Measurements from ENCODE around the gene ADARB2. TPM values are rescaled to one million over a fixed set of nuclear protein-coding genes. Genes with fewer than 3 reads are reported as not detected.

ADARB2 gene
- total and polyA plus RNA-seq, 8 donors, result 0.34 to 24.7 (median 3.2) TPM

DNA sequence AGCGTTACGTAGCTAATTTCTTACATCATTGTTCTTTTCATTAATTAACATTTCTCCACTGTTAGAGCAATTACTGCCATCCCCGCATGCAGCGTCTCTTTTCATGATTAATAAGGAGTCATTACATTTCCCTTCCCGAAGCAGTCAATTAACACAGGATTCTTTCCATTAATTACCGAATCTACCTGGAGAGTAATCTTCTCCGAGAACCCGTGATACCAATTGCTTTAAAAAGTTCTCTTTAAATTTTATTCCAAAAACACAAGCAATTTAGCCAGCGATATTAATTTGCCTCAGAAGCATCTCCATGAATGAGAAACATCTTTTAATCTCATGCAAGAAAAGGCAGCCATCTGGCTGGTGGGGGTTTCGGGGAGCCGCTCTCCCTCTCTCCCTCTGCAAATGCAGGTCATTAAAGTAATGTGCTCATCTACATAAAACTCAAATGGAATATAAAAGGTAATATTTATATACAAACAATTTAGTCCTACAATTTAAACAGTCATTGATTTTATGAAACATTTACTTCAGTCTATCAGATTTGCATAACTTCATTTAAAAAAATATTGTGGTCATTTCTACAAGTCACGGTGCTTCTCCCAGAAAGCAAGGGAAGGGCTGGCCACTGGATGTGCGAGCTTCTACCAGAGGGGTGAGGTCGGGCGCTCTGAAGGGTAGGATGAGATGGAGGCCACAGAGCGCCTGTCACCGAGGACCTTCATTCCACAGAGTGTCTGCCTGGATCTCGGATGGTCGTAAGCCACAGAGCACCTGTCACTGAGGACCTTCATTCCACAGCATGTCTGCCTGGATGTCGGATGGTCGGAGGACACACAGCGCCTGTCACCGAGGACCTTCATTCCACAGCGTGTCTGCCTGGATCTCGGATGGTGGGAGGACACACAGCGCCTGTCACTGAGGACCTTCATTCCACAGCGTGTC lies 536.2 kb downstream of the ADARB2 start:
- Histone ChIP-seq H3K4me1 (peaks cover 0 to 11% (median 10%) of the 10 kb centered on the region in 3 donors), H3K27ac (no peak overlapping the region), H3K4me3 (no peak overlapping the region), H3K9me3 (no peaks in the 10 kb centered on the region), H3K27me3 (no peaks in the 10 kb centered on the region), H3K36me3 (no peaks in the 10 kb centered on the region)
- intact Hi-C loops (cut with DNase I), result no loop called here
- ATAC-seq (no peak), DNase-seq (no peak), FAIRE-seq (no peak)
- TF ChIP-seq, protein P1, sequence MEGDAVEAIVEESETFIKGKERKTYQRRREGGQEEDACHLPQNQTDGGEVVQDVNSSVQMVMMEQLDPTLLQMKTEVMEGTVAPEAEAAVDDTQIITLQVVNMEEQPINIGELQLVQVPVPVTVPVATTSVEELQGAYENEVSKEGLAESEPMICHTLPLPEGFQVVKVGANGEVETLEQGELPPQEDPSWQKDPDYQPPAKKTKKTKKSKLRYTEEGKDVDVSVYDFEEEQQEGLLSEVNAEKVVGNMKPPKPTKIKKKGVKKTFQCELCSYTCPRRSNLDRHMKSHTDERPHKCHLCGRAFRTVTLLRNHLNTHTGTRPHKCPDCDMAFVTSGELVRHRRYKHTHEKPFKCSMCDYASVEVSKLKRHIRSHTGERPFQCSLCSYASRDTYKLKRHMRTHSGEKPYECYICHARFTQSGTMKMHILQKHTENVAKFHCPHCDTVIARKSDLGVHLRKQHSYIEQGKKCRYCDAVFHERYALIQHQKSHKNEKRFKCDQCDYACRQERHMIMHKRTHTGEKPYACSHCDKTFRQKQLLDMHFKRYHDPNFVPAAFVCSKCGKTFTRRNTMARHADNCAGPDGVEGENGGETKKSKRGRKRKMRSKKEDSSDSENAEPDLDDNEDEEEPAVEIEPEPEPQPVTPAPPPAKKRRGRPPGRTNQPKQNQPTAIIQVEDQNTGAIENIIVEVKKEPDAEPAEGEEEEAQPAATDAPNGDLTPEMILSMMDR (IDR thresholded peaks at IDR 0.05), result no peak
- WGBS, 2 donors, result 77 to 81% methylated on average over 27 of the region's 27 CpGs

DNA sequence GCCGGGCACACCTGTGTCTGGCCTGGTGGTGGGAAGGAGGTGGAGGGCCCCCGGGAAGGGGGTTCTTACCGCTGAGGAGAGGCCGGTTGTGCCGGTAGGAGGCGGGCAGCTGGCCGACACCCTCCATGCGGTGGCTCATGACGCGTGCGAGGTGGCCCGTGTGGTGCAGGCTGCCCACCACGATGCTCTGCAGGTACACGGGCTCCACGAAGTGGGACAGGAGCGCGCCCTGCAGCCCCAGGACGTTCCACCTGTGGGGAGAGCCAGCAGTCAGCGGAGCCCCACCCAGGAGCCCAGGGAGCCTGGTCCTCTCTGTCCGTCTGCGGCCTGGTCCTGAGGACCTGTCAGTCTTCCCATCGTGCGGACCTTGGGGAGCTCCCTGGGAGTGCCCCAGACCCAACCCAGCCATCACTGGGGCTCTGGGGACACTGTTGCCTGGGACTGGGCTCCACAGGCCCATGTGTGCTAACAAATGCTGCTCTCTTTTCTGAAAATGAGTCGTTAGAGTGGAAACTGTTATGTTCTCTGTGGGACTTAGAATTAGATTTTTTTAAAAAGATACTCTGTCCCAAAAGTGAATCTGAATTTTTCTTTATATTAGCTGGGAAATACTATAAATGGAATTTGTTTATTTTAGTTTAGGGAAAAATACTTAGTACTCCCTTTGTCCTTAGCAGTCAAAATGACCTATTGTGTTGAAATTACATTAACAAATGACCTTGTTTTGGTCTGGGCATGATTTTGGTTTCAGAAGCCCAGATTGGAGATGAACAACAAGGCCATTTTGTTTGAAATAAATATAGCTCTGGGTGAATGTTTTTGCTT lies 537.2 kb downstream of the ADARB2 start:
- H3K27me3 ChIP-seq, result no peaks in the 10 kb centered on the region
- no peak overlapping the region for H3K4me3 ChIP-seq
- 87 to 90% methylated on average over 24 of the region's 24 CpGs for WGBS, 2 donors
- intact Hi-C loops (cut with DNase I), result no loop called here
- no peaks in the 10 kb centered on the region for H3K9me3 ChIP-seq
- TF ChIP-seq, protein P1 (IDR thresholded peaks at IDR 0.05), result no peak
- no peaks in the 10 kb centered on the region for H3K36me3 ChIP-seq
- FAIRE-seq (no peak), DNase-seq (peak in 1 of 6 donors; percentile 35), ATAC-seq (no peak)
- H3K27ac ChIP-seq, result no peak overlapping the region
- peaks cover 0 to 11% (median 10%) of the 10 kb centered on the region in 3 donors for H3K4me1 ChIP-seq

DNA sequence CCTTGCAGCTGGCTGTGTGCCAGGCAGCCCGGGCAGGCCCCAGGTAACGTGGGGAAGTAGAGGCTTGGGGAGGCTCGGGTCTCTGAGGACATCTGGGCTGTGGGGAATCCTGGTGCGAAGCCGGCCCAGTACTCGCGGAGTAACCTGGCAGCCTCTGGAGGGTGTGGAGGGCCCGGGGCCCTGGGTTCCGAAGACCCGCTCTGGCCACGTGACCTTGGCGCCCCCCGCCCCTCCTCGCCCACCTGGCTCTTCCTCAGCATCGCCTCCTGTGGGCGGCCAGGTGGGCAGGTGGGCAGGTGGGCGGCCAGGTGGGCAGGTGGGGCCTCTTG lies 538.0 kb downstream of the ADARB2 start:
- Histone ChIP-seq H3K36me3 (no peaks in the 10 kb centered on the region), H3K9me3 (no peaks in the 10 kb centered on the region), H3K27me3 (no peaks in the 10 kb centered on the region), H3K27ac (no peak overlapping the region), H3K4me1 (peaks cover 0 to 11% (median 10%) of the 10 kb centered on the region in 3 donors), H3K4me3 (no peak overlapping the region)
- TF ChIP-seq, protein P1 (IDR thresholded peaks at IDR 0.05), result no peak
- WGBS, 2 donors, result 67 to 71% methylated on average over 16 to 17 of the region's 17 CpGs
- DNase-seq (peak in 2 of 6 donors; percentile 54 to 72), FAIRE-seq (no peak), ATAC-seq (no peak)
- intact Hi-C loops (cut with DNase I), result no loop called here

DNA sequence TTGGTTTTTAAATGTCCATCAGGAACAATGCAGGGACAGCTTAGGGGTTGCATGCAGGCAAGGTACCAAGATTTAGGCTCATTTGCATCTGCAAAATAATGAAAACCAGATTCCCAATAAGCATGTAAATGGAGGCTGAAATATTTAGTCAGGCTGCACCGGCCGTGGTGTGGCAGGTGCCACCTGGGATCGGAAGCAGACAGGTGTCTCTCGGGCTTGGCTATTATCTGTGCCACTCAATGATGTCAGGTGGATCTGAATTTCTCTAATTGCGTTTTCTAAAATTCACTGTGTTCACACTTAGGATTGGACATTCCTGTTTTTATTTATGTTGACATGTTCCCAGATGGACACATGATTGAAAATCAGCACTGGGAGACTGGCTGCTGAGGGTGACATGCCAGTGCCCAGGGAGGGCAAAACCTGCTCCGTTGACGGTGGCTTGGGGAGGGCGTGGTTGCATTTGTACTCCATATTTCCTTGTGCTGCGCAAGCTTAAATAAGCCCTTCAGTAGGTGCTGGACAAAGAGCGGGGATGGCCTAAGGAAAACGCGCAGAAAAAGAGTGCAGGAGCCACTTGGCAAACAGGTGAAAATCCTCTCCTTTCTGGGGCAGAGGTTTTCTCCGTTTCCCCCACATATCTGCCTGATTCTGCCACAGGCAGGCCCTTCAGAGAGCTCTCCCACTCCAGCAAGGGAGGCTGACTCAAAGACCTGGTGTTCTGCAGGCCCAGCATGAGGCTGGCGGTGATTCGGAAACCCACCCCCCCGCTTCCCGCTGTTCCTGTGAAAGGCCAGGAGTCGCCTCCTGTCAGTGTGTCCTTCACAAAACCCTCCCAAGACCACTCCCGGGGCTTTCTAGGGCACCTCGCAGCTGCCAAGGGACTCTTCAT lies 538.6 kb downstream of the ADARB2 start:
- intact Hi-C loops (cut with DNase I), result no loop called here
- H3K9me3 ChIP-seq, result no peaks in the 10 kb centered on the region
- no peak overlapping the region for H3K4me3 ChIP-seq
- no peak overlapping the region for H3K27ac ChIP-seq
- H3K4me1 ChIP-seq, result peaks cover 0 to 11% (median 10%) of the 10 kb centered on the region in 3 donors
- ATAC-seq, result no peak
- no peaks in the 10 kb centered on the region for H3K27me3 ChIP-seq
- no peaks in the 10 kb centered on the region for H3K36me3 ChIP-seq
- 62 to 64% methylated on average over 20 of the region's 20 CpGs for WGBS, 2 donors
- peak in 1 of 6 donors; percentile 21 for DNase-seq
- FAIRE-seq, result no peak
- TF ChIP-seq, protein P1 (IDR thresholded peaks at IDR 0.05), result no peak
